GM10248 (cell line): ENCODE data around the gene KIF1A.

ENCODE experiments used
- CTCF ChIA-PET: fragments of 300-600 bp; sonication (Branson Sonifier 250); formaldehyde crosslinking; extraction: SDS; loops from one replicate; lab custom pipeline; 2021; ENCODE audit warnings: antibody characterized with exemption; lab: Yijun Ruan, JAX
- POLR2A ChIA-PET: fragments of 350-650 bp; sonication (Branson Sonifier 250); formaldehyde crosslinking; extraction: SDS; loops from one replicate; lab custom pipeline; 2020; ENCODE audit warnings: antibody characterized with exemption; lab: Yijun Ruan, JAX
- DNase-seq: peaks from one replicate; pipeline ENCODE4 v3.0.0; 2012; ENCODE audit errors: extremely low spot score
- TF ChIP-seq, protein P1 (sequence below): IDR thresholded peaks from 2 replicates; pipeline ENCODE4 v1.5.1; 2012; ENCODE audit warnings: mild to moderate bottlenecking, low read depth; ENCODE audit errors: extremely low read depth, missing control alignments, control extremely low read depth

KIF1A gene

DNA sequence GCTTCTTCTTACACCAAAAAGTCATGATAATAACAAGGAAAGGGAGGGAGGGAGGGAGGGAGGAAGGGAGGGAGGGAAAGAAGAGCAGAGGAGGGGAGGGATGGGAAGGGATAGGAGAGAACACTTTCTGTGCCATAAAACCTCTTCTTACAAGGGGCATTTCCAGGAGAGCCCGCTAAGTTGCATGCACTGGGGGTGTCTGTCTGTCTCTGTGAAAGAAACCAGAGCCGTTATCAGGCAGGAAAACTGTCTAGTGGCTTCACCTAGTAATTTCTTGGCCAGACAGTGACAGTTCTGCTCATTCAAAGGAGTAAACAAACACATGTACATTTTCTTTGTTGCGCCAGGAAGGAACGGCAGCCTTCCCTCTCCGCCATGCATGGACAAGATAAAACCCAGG lies 82.5 kb downstream of the KIF1A start:
- ChIA-PET POLR2A (no interaction called here), CTCF (no interaction called here)
- DNase-seq: no peak
- TF ChIP-seq, protein P1, sequence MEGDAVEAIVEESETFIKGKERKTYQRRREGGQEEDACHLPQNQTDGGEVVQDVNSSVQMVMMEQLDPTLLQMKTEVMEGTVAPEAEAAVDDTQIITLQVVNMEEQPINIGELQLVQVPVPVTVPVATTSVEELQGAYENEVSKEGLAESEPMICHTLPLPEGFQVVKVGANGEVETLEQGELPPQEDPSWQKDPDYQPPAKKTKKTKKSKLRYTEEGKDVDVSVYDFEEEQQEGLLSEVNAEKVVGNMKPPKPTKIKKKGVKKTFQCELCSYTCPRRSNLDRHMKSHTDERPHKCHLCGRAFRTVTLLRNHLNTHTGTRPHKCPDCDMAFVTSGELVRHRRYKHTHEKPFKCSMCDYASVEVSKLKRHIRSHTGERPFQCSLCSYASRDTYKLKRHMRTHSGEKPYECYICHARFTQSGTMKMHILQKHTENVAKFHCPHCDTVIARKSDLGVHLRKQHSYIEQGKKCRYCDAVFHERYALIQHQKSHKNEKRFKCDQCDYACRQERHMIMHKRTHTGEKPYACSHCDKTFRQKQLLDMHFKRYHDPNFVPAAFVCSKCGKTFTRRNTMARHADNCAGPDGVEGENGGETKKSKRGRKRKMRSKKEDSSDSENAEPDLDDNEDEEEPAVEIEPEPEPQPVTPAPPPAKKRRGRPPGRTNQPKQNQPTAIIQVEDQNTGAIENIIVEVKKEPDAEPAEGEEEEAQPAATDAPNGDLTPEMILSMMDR: no peak

DNA sequence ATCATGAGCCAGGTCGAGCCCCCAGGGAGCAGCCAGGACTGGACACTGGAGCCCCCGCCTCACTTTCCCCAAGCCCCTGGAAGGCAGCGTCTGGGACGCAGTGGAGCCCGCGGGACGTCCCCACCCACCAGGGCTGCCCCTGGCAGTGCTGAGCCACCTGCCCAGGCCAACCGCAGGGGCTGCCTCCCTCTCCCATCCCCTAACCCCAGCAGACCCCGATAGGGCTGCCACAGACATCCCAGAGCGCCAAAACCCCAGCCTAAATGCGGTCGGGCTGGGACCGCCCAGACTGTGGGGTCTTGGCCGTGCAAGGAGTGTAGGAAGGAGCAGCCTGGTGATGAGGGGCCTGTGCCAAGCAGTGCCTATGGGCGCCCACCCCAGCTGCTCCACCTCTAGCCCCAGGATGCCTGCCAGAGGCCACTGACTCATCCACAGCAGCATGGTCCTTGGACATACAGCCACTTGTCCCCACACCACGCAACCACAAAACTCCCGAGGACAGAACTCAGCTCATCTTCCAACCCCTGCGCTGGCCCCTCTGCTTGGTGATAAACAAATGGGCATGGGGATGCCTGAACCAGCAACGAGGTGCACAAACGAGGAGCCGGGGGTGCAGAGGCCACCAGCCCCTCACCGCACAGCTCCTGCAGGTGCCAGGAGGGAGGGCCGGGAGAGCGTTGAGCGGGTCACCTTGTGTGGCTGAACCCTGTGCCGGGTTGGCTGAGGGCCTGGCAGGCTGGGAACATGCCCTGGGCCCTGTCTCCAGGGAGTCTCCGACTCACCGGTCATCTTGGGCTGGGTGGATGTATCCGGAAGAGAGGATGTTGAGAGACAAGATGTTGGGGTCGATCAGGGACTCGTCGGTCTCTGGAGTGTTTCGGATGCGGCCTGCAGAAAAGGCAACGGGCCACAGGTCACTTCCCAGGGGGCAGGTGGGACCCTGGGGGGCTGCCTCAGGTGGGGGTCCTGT lies 83.5 kb downstream of the KIF1A start:
- POLR2A ChIA-PET: no interaction called here
- DNase-seq: no peak
- CTCF ChIA-PET: no interaction called here
- TF ChIP-seq, protein P1: no peak

DNA sequence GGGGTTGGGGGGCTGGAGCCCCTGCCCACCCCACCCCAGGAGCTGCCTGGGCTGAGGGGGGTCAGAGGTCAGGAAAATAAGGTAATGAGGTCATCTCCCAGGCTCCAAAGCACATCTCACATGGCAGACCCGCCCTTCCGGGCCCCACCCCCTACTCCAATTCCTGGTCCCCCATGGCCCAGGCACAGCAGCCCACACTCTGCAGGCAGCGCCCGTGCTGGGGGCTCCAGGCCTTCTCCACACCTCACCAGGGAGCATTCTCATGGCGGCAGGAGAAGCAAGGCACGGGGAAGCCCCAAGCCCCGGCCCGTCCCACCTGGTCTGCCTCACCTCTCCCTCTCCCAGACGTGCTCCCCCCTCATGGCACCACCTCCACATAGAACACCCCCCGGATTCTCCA lies 84.5 kb downstream of the KIF1A start:
- TF ChIP-seq, protein P1: no peak
- ChIA-PET CTCF (no interaction called here), POLR2A (no interaction called here)
- DNase-seq: no peak

DNA sequence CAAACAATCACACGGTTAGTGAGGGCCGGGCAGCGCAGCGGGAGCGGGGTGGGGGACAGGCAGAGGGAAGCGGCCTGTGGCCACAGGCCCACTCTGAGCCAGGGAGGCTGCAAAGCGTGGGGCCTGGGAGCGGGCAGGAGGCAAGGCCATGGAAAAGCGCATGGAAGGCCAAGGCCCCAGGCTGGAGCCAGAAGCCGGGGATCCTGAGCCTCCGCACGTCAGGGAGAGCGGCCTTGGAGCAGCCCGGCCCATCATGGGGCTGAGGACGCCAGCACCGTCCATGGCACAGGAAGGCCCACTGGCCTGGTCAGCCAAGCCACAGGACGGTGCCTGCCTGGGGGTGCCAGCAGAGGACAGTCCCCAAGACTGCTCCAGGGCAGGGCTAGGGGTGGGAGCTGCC lies 85.3 kb downstream of the KIF1A start:
- DNase-seq: no peak
- ChIA-PET POLR2A (no interaction called here), CTCF (no interaction called here)
- TF ChIP-seq, protein P1: no peak

DNA sequence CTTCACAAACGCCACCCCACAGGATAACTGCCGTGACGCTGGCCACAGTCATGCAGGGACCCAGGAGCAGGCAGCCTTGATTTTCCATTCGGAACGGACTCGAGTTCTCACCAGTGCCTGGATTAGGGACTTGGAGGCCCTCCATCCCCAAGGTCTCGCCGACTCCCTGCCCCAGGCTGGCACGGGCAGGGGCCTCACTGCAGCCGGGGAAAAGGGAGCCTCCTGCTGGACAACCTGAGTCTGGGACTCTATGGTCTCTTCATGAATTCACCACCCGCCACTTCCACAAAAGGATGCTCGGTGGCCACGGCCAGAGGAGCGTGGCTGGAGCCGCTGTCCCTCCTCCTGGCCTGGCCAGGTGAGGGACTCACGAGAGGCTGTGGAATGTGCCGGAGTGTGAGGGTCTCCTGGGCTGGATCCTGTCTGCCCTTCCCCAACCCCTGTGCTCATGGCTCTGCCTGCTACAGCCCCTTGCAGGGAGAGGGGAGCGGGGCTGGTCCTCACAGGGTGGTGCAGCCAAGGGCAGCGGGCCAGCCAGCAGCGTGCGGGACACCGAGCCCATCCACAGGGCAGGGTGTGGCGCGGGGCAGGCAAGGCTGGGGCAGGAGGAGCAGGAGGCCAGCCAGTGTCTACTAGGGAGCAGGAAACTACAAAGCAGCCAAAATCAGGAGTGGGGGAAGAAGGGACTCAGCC lies 86.1 kb downstream of the KIF1A start:
- TF ChIP-seq, protein P1: peak; percentile 25
- peak; percentile 47 for DNase-seq
- ChIA-PET POLR2A (no interaction called here), CTCF (no interaction called here)

DNA sequence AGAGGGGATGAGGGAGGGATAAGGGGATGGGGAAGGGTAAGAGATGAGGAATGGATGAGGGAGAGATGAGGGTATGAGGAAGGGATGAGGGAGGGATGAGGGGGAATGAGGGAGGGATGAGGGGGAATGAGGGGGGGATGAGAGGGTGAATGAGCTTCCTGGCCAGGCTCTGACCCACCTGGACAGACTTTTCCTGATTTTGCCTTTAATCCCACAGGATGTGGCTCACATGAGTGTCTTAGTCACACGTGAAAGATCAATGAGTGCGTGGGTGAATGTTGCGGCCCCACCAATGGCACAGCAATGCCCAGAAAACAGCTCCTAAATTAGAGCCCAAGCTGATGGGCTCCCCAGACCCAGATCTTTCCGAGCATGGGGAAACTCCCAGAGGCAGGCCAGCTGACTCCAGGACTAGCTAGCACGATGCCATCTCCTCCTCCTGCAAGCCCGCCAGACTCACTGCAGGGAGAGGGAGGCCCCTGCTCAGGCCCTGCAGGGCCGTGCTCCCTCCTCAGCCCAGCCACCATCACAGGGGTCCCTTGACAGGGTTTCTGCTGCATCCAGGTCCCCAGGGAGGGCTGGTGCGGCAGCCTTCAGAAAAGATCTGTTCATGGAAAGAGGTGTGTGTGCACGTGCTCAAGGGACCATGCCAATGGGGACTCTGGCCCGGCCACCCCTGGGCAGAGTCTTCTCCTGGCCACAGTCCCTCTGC lies 87.0 kb downstream of the KIF1A start:
- POLR2A ChIA-PET: no interaction called here
- TF ChIP-seq, protein P1: no peak
- DNase-seq: no peak
- CTCF ChIA-PET: no interaction called here
